Measurements from ENCODE around the gene FBXO10.

FBXO10 gene

GRCh38 chr9:37534412-37534811 is 41.8 kb downstream of the FBXO10 start:
- Histone ChIP-seq H3K4me3 (ENCODE audit: insufficient read depth in 1 of 2, low read depth in 1 of 2, low read length in 2 of 2) (no peak overlapping the region), H2AK5ac (ENCODE audit: low read length, severe bottlenecking) (no peak overlapping the region), H2BK15ac (ENCODE audit: low read depth, poor library complexity, severe bottlenecking) (no peak overlapping the region), H3K4ac (ENCODE audit: low read depth in 1 of 2, low read length in 2 of 2) (no peak overlapping the region), H3K18ac (ENCODE audit: low read depth in 1 of 2, low read length in 2 of 2) (no peak overlapping the region), H3K23ac (ENCODE audit: low read length in 2 of 2) (no peak overlapping the region), H3K36me3 (ENCODE audit: control insufficient read depth in 1 of 2, insufficient read depth in 2 of 2, low read depth in 1 of 2, low read length in 2 of 2) (peaks cover 25 to 74% of the 10 kb centered on the region in 2 experiments), H2AFZ (ENCODE audit: low read depth, low read length) (no peak overlapping the region), H3K9me3 (ENCODE audit: control insufficient read depth, low read length) (no peaks in the 10 kb centered on the region), H4K91ac (ENCODE audit: low read length) (no peak overlapping the region), H3K9ac (ENCODE audit: low read length) (no peak overlapping the region), H3K27ac (ENCODE audit: low read length, poor library complexity, severe bottlenecking) (no peak overlapping the region), H2BK5ac (ENCODE audit: low read depth, low read length, poor library complexity, severe bottlenecking) (no peak overlapping the region), H2BK120ac (ENCODE audit: low read depth, low read length) (no peak overlapping the region), H3K79me1 (replicated peaks; ENCODE audit: low read length, poor library complexity, severe bottlenecking) (no peaks in the 10 kb centered on the region), H3K4me1 (ENCODE audit: control insufficient read depth, insufficient read depth, low read depth, low read length) (no peaks in the 10 kb centered on the region), H4K8ac (ENCODE audit: low read length) (no peak overlapping the region), H3K14ac (ENCODE audit: low read length in 2 of 2) (no peak overlapping the region), H3K27me3 (ENCODE audit: control insufficient read depth in 1 of 2, insufficient read depth in 1 of 2, low read length in 2 of 2) (no peaks in the 10 kb centered on the region), H2BK12ac (ENCODE audit: low read length in 2 of 2) (no peak overlapping the region), H3K4me2 (ENCODE audit: low read length, poor library complexity, severe bottlenecking) (no peak overlapping the region)
- DNase-seq: no peak
- WGBS: 95% methylated on average over 6 of the region's 7 CpGs

GRCh38 chr9:37531699-37532098 is 44.5 kb downstream of the FBXO10 start:
- Histone ChIP-seq H4K8ac (ENCODE audit: low read length) (no peak overlapping the region), H2AFZ (ENCODE audit: low read depth, low read length) (no peak overlapping the region), H4K91ac (ENCODE audit: low read length) (no peak overlapping the region), H2BK120ac (ENCODE audit: low read depth, low read length) (no peak overlapping the region), H3K4ac (ENCODE audit: low read depth in 1 of 2, low read length in 2 of 2) (no peak overlapping the region), H3K18ac (ENCODE audit: low read depth in 1 of 2, low read length in 2 of 2) (no peak overlapping the region), H2AK5ac (ENCODE audit: low read length, severe bottlenecking) (no peak overlapping the region), H3K4me1 (ENCODE audit: control insufficient read depth, insufficient read depth, low read depth, low read length) (no peaks in the 10 kb centered on the region), H3K27me3 (ENCODE audit: control insufficient read depth in 1 of 2, insufficient read depth in 1 of 2, low read length in 2 of 2) (no peaks in the 10 kb centered on the region), H3K23ac (ENCODE audit: low read length in 2 of 2) (no peak overlapping the region), H2BK5ac (ENCODE audit: low read depth, low read length, poor library complexity, severe bottlenecking) (no peak overlapping the region), H3K4me3 (ENCODE audit: insufficient read depth in 1 of 2, low read depth in 1 of 2, low read length in 2 of 2) (no peak overlapping the region), H3K27ac (ENCODE audit: low read length, poor library complexity, severe bottlenecking) (no peak overlapping the region), H2BK15ac (ENCODE audit: low read depth, poor library complexity, severe bottlenecking) (no peak overlapping the region), H3K9me3 (ENCODE audit: control insufficient read depth, low read length) (no peaks in the 10 kb centered on the region), H3K36me3 (ENCODE audit: control insufficient read depth in 1 of 2, insufficient read depth in 2 of 2, low read depth in 1 of 2, low read length in 2 of 2) (peaks cover 25 to 73% of the 10 kb centered on the region in 2 experiments), H2BK12ac (ENCODE audit: low read length in 2 of 2) (no peak overlapping the region), H3K14ac (ENCODE audit: low read length in 2 of 2) (no peak overlapping the region), H3K9ac (ENCODE audit: low read length) (no peak overlapping the region), H3K79me1 (replicated peaks; ENCODE audit: low read length, poor library complexity, severe bottlenecking) (no peaks in the 10 kb centered on the region), H3K4me2 (ENCODE audit: low read length, poor library complexity, severe bottlenecking) (no peak overlapping the region)
- 97% methylated on average over 12 of the region's 13 CpGs for WGBS
- DNase-seq: no peak

GRCh38 chr9:37528652-37529471 is 47.3 kb downstream of the FBXO10 start:
- H2BK15ac ChIP-seq (ENCODE audit: low read depth, poor library complexity, severe bottlenecking): no peak overlapping the region
- H3K23ac ChIP-seq (ENCODE audit: low read length in 2 of 2): no peak overlapping the region
- no peak overlapping the region for H2BK120ac ChIP-seq (ENCODE audit: low read depth, low read length)
- WGBS: 97% methylated on average over 18 of the region's 18 CpGs
- no peak for DNase-seq
- no peak overlapping the region for H4K91ac ChIP-seq (ENCODE audit: low read length)
- no peak overlapping the region for H3K4me3 ChIP-seq (ENCODE audit: insufficient read depth in 1 of 2, low read depth in 1 of 2, low read length in 2 of 2)
- H3K4me1 ChIP-seq (ENCODE audit: control insufficient read depth, insufficient read depth, low read depth, low read length): no peaks in the 10 kb centered on the region
- H4K8ac ChIP-seq (ENCODE audit: low read length): no peak overlapping the region
- H3K9ac ChIP-seq (ENCODE audit: low read length): no peak overlapping the region
- no peaks in the 10 kb centered on the region for H3K9me3 ChIP-seq (ENCODE audit: control insufficient read depth, low read length)
- no peak overlapping the region for H2BK12ac ChIP-seq (ENCODE audit: low read length in 2 of 2)
- no peak overlapping the region for H3K18ac ChIP-seq (ENCODE audit: low read depth in 1 of 2, low read length in 2 of 2)
- no peaks in the 10 kb centered on the region for H3K27me3 ChIP-seq (ENCODE audit: control insufficient read depth in 1 of 2, insufficient read depth in 1 of 2, low read length in 2 of 2)
- H3K79me1 ChIP-seq (replicated peaks; ENCODE audit: low read length, poor library complexity, severe bottlenecking): no peaks in the 10 kb centered on the region
- no peak overlapping the region for H2AFZ ChIP-seq (ENCODE audit: low read depth, low read length)
- H3K36me3 ChIP-seq (ENCODE audit: control insufficient read depth in 1 of 2, insufficient read depth in 2 of 2, low read depth in 1 of 2, low read length in 2 of 2): peaks cover 28 to 79% of the 10 kb centered on the region in 2 experiments
- H3K4ac ChIP-seq (ENCODE audit: low read depth in 1 of 2, low read length in 2 of 2): no peak overlapping the region
- no peak overlapping the region for H3K4me2 ChIP-seq (ENCODE audit: low read length, poor library complexity, severe bottlenecking)
- no peak overlapping the region for H2AK5ac ChIP-seq (ENCODE audit: low read length, severe bottlenecking)
- no peak overlapping the region for H2BK5ac ChIP-seq (ENCODE audit: low read depth, low read length, poor library complexity, severe bottlenecking)
- H3K27ac ChIP-seq (ENCODE audit: low read length, poor library complexity, severe bottlenecking): no peak overlapping the region
- H3K14ac ChIP-seq (ENCODE audit: low read length in 2 of 2): no peak overlapping the region

- peaks cover 48 to 87% of the 10 kb centered on the region in 2 experiments for H3K36me3 ChIP-seq (ENCODE audit: control insufficient read depth in 1 of 2, insufficient read depth in 2 of 2, low read depth in 1 of 2, low read length in 2 of 2)
- no peak overlapping the region for H4K8ac ChIP-seq (ENCODE audit: low read length)
- no peaks in the 10 kb centered on the region for H3K79me1 ChIP-seq (replicated peaks; ENCODE audit: low read length, poor library complexity, severe bottlenecking)
- no peak overlapping the region for H3K23ac ChIP-seq (ENCODE audit: low read length in 2 of 2)
- no peak overlapping the region for H3K27ac ChIP-seq (ENCODE audit: low read length, poor library complexity, severe bottlenecking)
- H2BK5ac ChIP-seq (ENCODE audit: low read depth, low read length, poor library complexity, severe bottlenecking): no peak overlapping the region
- H2BK120ac ChIP-seq (ENCODE audit: low read depth, low read length): no peak overlapping the region
- no peak overlapping the region for H3K4ac ChIP-seq (ENCODE audit: low read depth in 1 of 2, low read length in 2 of 2)
- no peak overlapping the region for H4K91ac ChIP-seq (ENCODE audit: low read length)
- no peak overlapping the region for H2BK12ac ChIP-seq (ENCODE audit: low read length in 2 of 2)
- no peaks in the 10 kb centered on the region for H3K27me3 ChIP-seq (ENCODE audit: control insufficient read depth in 1 of 2, insufficient read depth in 1 of 2, low read length in 2 of 2)
- no peak overlapping the region for H3K4me3 ChIP-seq (ENCODE audit: insufficient read depth in 1 of 2, low read depth in 1 of 2, low read length in 2 of 2)
- H3K4me2 ChIP-seq (ENCODE audit: low read length, poor library complexity, severe bottlenecking): no peak overlapping the region
- 93% methylated on average over 6 of the region's 6 CpGs for WGBS
- no peak overlapping the region for H3K14ac ChIP-seq (ENCODE audit: low read length in 2 of 2)
- no peaks in the 10 kb centered on the region for H3K9me3 ChIP-seq (ENCODE audit: control insufficient read depth, low read length)
- H2BK15ac ChIP-seq (ENCODE audit: low read depth, poor library complexity, severe bottlenecking): no peak overlapping the region
- no peak overlapping the region for H3K9ac ChIP-seq (ENCODE audit: low read length)
- no peaks in the 10 kb centered on the region for H3K4me1 ChIP-seq (ENCODE audit: control insufficient read depth, insufficient read depth, low read depth, low read length)
- no peak for DNase-seq
- no peak overlapping the region for H3K18ac ChIP-seq (ENCODE audit: low read depth in 1 of 2, low read length in 2 of 2)
- no peak overlapping the region for H2AK5ac ChIP-seq (ENCODE audit: low read length, severe bottlenecking)
- no peak overlapping the region for H2AFZ ChIP-seq (ENCODE audit: low read depth, low read length)
Observed at GRCh38 chr9:37523916-37524315, 52.3 kb downstream of the FBXO10 start.

All from mesenchymal stem cell (in vitro differentiated cells and primary cell).